GM18861 (cell line): Measurements from ENCODE around the gene NKD2.
"Not testable (repeated sequence)": the region's sequence is repeated elsewhere in the genome, so short reads cannot be mapped to it uniquely, and the experiment has no call there.

Experiments used
- ATAC-seq: cut with Tn5 transposase; IDR thresholded peaks from one replicate; pipeline ENCODE4 v1.9.1; 2021; ENCODE audit not compliant: unreplicated experiment

Gene NKD2

GRCh38 chr5:1012900-1013237, 4.3 kb downstream of the NKD2 start:
- no peak for ATAC-seq

GRCh38 chr5:1013238-1013947, 4.8 kb downstream of the NKD2 start:
- no peak for ATAC-seq

- no peak for ATAC-seq
Observed at GRCh38 chr5:1013948-1014301, 5.3 kb downstream of the NKD2 start.

GRCh38 chr5:1014346-1014745, 5.7 kb downstream of the NKD2 start:
- ATAC-seq = no peak

GRCh38 chr5:1014781-1015221, 6.2 kb downstream of the NKD2 start:
- ATAC-seq = no peak

- no peak for ATAC-seq
Observed at GRCh38 chr5:1015507-1015906, 6.9 kb downstream of the NKD2 start.

GRCh38 chr5:1016036-1016435, 7.4 kb downstream of the NKD2 start:
- no peak for ATAC-seq

GRCh38 chr5:1016476-1016875, 7.9 kb downstream of the NKD2 start:
- ATAC-seq = no peak

GRCh38 chr5:1017056-1017455, 8.5 kb downstream of the NKD2 start:
- no peak for ATAC-seq

- ATAC-seq = no peak
Observed at GRCh38 chr5:1017691-1018455, 9.3 kb downstream of the NKD2 start.

- no peak for ATAC-seq
Observed at GRCh38 chr5:1018596-1018995, 10.0 kb downstream of the NKD2 start.

GRCh38 chr5:1019001-1019905, 10.7 kb downstream of the NKD2 start:
- ATAC-seq = no peak

- ATAC-seq = no peak
Observed at GRCh38 chr5:1020452-1020961, 11.9 kb downstream of the NKD2 start.

- no peak for ATAC-seq
Observed at GRCh38 chr5:1021136-1021968, 12.8 kb downstream of the NKD2 start.

GRCh38 chr5:1021969-1022336, 13.4 kb downstream of the NKD2 start:
- not testable (repeated sequence) for ATAC-seq

- ATAC-seq = no peak
Observed at GRCh38 chr5:1026700-1027621, 18.4 kb downstream of the NKD2 start.

GRCh38 chr5:1027631-1028441, 19.2 kb downstream of the NKD2 start:
- no peak for ATAC-seq

GRCh38 chr5:1028481-1029281, 20.1 kb downstream of the NKD2 start:
- ATAC-seq = no peak
